ENCODE data around the gene PTPRG. TPM values are rescaled to one million over a fixed set of nuclear protein-coding genes. Genes with fewer than 3 reads are reported as not detected.

PTPRG gene
- total and polyA plus RNA-seq, 2 donors (not counting 3 experiments of a cell fraction or from before 2014, with no cell fraction given), result 8.9 to 39.1 TPM

DNA sequence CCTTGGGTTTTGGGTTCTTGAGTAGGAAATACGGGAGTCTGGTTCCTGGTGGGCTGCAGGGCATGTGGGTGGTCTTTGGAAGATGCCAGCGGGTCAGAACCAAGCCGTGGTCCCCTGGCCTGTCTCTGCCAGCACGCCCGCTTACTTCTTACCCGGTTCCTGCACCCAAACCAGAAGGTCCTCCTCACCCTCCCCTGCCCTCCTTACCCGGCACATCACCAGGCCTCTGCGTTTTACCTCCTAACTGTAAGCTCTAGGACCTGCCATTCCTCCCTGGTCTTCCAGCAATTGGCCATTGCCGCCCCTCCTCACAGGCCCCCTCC lies 628.0 kb downstream of the PTPRG start:
- Histone ChIP-seq H3K4me3 (replicated peaks in 1 of 3; ENCODE audit: insufficient read depth in 1 of 3, low read depth in 1 of 3, low read length in 3 of 3) (no peak overlapping the region), H3K27ac (ENCODE audit: insufficient read depth, low read depth, low read length) (no peak overlapping the region), H2AFZ (ENCODE audit: low read depth, low read length) (no peak overlapping the region), H3K36me3 (ENCODE audit: control insufficient read depth in 2 of 2, extremely low read depth in 1 of 2, insufficient read depth in 2 of 2, low read length in 2 of 2) (no peaks in the 10 kb centered on the region), H3K4me1 (ENCODE audit: control insufficient read depth, extremely low read depth, insufficient read depth, low read length) (peaks cover 5% of the 10 kb centered on the region), H3K4me2 (ENCODE audit: insufficient read depth, low read length) (no peak overlapping the region), H3K9ac (replicated peaks; ENCODE audit: extremely low read depth, insufficient read depth, low read length) (no peak overlapping the region), H3K27me3 (ENCODE audit: control insufficient read depth in 2 of 2, insufficient read depth in 2 of 2, low read length in 2 of 2) (no peaks in the 10 kb centered on the region), H4K20me1 (replicated peaks; ENCODE audit: control insufficient read depth, extremely low read depth, insufficient read depth, low read length) (no peaks in the 10 kb centered on the region), H3K9me3 (replicated peaks; ENCODE audit: control insufficient read depth, insufficient read depth, low read length) (no peaks in the 10 kb centered on the region), H3K9me1 (replicated peaks; ENCODE audit: control insufficient read depth, extremely low read depth, insufficient read depth, low read length) (no peaks in the 10 kb centered on the region), H3K79me2 (ENCODE audit: control insufficient read depth, insufficient read depth, low read length) (no peaks in the 10 kb centered on the region)
- intact Hi-C loops (cut with micrococcal nuclease) (loop anchor here (1.0 to 10.0 kb wide), 6 partner anchors 138 to 935 kb away; partner anchors contain the start of gene FHIT), dilution Hi-C loops (cut with MboI; ENCODE audit: extremely low pct_ligation_motif_present, low sequenced_read_pairs) (no loop called here)
- TF ChIP-seq GATA2 (IDR thresholded peaks at IDR 0.05; ENCODE audit: insufficient read depth, insufficient read length, low read depth, low read length) (no peak), EZH2 (IDR thresholded peaks at IDR 0.05; ENCODE audit: borderline replicate concordance, low read depth, low read length, severe bottlenecking) (no peak), FOS (IDR thresholded peaks at IDR 0.05; ENCODE audit: borderline replicate concordance, insufficient read depth, low read length) (no peak), JUN (IDR thresholded peaks at IDR 0.05; ENCODE audit: borderline replicate concordance, insufficient read depth, insufficient read length, low read depth) (no peak), MYC (IDR thresholded peaks at IDR 0.05; ENCODE audit: low read depth, low read length) (no peak), POLR2A (IDR thresholded peaks at IDR 0.05; ENCODE audit: low read depth, low read length) (no peak), POLR2AphosphoS5 (IDR thresholded peaks at IDR 0.05; ENCODE audit: insufficient read depth, low read depth, low read length) (no peak)
- TF ChIP-seq, protein P1, sequence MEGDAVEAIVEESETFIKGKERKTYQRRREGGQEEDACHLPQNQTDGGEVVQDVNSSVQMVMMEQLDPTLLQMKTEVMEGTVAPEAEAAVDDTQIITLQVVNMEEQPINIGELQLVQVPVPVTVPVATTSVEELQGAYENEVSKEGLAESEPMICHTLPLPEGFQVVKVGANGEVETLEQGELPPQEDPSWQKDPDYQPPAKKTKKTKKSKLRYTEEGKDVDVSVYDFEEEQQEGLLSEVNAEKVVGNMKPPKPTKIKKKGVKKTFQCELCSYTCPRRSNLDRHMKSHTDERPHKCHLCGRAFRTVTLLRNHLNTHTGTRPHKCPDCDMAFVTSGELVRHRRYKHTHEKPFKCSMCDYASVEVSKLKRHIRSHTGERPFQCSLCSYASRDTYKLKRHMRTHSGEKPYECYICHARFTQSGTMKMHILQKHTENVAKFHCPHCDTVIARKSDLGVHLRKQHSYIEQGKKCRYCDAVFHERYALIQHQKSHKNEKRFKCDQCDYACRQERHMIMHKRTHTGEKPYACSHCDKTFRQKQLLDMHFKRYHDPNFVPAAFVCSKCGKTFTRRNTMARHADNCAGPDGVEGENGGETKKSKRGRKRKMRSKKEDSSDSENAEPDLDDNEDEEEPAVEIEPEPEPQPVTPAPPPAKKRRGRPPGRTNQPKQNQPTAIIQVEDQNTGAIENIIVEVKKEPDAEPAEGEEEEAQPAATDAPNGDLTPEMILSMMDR (IDR thresholded peaks at IDR 0.05; ENCODE audit: extremely low read depth in 1 of 2, insufficient read depth in 1 of 2, low read depth in 1 of 2, low read length in 2 of 2), result no peak
- TF ChIP-seq, protein P2, sequence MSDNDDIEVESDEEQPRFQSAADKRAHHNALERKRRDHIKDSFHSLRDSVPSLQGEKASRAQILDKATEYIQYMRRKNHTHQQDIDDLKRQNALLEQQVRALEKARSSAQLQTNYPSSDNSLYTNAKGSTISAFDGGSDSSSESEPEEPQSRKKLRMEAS (IDR thresholded peaks at IDR 0.05; ENCODE audit: insufficient read depth, insufficient read length), result no peak
- no peak for DNase-seq (ENCODE audit: low read depth, low spot score)
- no TSS peak for BruUV-seq (replicated peaks)
- ChIA-PET POLR2A (no interaction called here), CTCF (interaction anchor here (0.9 to 7.3 kb wide), 18 partner anchors 9 to 659 kb away, joined by 3 to 182 read pairs (median 12); partner anchors contain the start of gene PTPRG)
- no peak for FAIRE-seq
